HG02610 (cell line): ENCODE results near the gene PRKAB1.

Experiments
- ATAC-seq: cut with Tn5 transposase; IDR thresholded peaks from one replicate; pipeline ENCODE4 v1.9.1; 2021; ENCODE audit warnings: mild to moderate bottlenecking, moderate library complexity; ENCODE audit not compliant: unreplicated experiment

Gene PRKAB1

GRCh38 chr12:119660076-119660475, 7.9 kb upstream of the PRKAB1 start:
- ATAC-seq = no peak

GRCh38 chr12:119661882-119662281, 6.1 kb upstream of the PRKAB1 start:
- ATAC-seq = no peak

GRCh38 chr12:119664642-119665041, 3.3 kb upstream of the PRKAB1 start:
- ATAC-seq = no peak

- no peak for ATAC-seq
Measured at GRCh38 chr12:119665164-119665929, 2.6 kb upstream of the PRKAB1 start.

GRCh38 chr12:119666226-119666795, 1.6 kb upstream of the PRKAB1 start:
- ATAC-seq = no peak

GRCh38 chr12:119666900-119667576, 895 bp upstream of the PRKAB1 start:
- ATAC-seq = peak; percentile 32

GRCh38 chr12:119668324-119668841, 450 bp downstream of the PRKAB1 start:
- ATAC-seq = no peak

- no peak for ATAC-seq
Measured at GRCh38 chr12:119669744-119670472, 2.0 kb downstream of the PRKAB1 start.

GRCh38 chr12:119671070-119671469, 3.1 kb downstream of the PRKAB1 start:
- no peak for ATAC-seq

- ATAC-seq = no peak
Measured at GRCh38 chr12:119672194-119672593, 4.3 kb downstream of the PRKAB1 start.

GRCh38 chr12:119673634-119674033, 5.7 kb downstream of the PRKAB1 start:
- ATAC-seq = no peak

GRCh38 chr12:119674560-119674959, 6.6 kb downstream of the PRKAB1 start:
- ATAC-seq = no peak

- ATAC-seq = no peak
Measured at GRCh38 chr12:119676022-119676421, 8.1 kb downstream of the PRKAB1 start.

GRCh38 chr12:119676573-119676972, 8.6 kb downstream of the PRKAB1 start:
- ATAC-seq = no peak

- no peak for ATAC-seq
Measured at GRCh38 chr12:119678459-119678858, 10.5 kb downstream of the PRKAB1 start.

GRCh38 chr12:119679081-119679480, 11.1 kb downstream of the PRKAB1 start:
- no peak for ATAC-seq

GRCh38 chr12:119679490-119679889, 11.6 kb downstream of the PRKAB1 start:
- ATAC-seq = no peak

GRCh38 chr12:119681111-119681510, 13.2 kb downstream of the PRKAB1 start:
- no peak for ATAC-seq

- ATAC-seq = peak; percentile 78
Measured at GRCh38 chr12:119681728-119682638, 14.1 kb downstream of the PRKAB1 start.

- no peak for ATAC-seq
Measured at GRCh38 chr12:119682639-119683252, 14.8 kb downstream of the PRKAB1 start.
